Measurements from ENCODE around the gene SENP5. TPM values are rescaled to one million over a fixed set of nuclear protein-coding genes. Genes with fewer than 3 reads are reported as not detected.

Gene SENP5
- total RNA-seq, 1 donor = 91.2 TPM

Other genes starting within 250 kb of the SENP5 start
- 43.4 TPM for gene NRROS, start 228.2 kb upstream of the SENP5 start, total RNA-seq
- gene CEP19, start 155.7 kb upstream of the SENP5 start, total RNA-seq = 0.73 TPM
- gene PIGX, start 155.5 kb upstream of the SENP5 start, total RNA-seq = 14.2 TPM
- gene PAK2, start 128.1 kb upstream of the SENP5 start, total RNA-seq = 37.9 TPM
- 23.1 TPM for gene NCBP2, start 74.6 kb downstream of the SENP5 start, total RNA-seq
- gene PIGZ, start 100.9 kb downstream of the SENP5 start, total RNA-seq = 1.0 TPM
- gene MELTF, start 161.9 kb downstream of the SENP5 start, total RNA-seq = 9.1 TPM

All from mononuclear cell (primary cell).